ENCODE measurements around the gene CDC16.
"Not testable (repeated sequence)": the region's sequence is repeated elsewhere in the genome, so short reads cannot be mapped to it uniquely, and the experiment has no call there.

The CDC16 gene

GRCh38 chr13:114261328-114261965 is 26.8 kb downstream of the CDC16 start:
- H3K27me3 Mint-ChIP-seq, result no peaks in the 10 kb centered on the region
- peaks cover 32 to 47% of the 10 kb centered on the region in 2 donors for H3K4me1 Mint-ChIP-seq
- H3K36me3 Mint-ChIP-seq, result peaks cover 33 to 60% of the 10 kb centered on the region in 2 donors
- H3K27ac Mint-ChIP-seq, result peak overlapping the region; percentile 91
- H3K4me3 Mint-ChIP-seq, result peak overlapping the region; percentile 37 to 66
- no peaks in the 10 kb centered on the region for H3K9me3 Mint-ChIP-seq
- ATAC-seq (replicated peaks) (no peak), DNase-seq (no peak)

- peaks cover 35 to 44% of the 10 kb centered on the region in 2 donors for H3K4me1 Mint-ChIP-seq
- ATAC-seq (replicated peaks) (peak; percentile 36 to 44), DNase-seq (no peak)
- peak overlapping the region; percentile 77 for H3K27ac Mint-ChIP-seq
- H3K9me3 Mint-ChIP-seq, result no peaks in the 10 kb centered on the region
- peak overlapping the region; percentile 7 to 22 for H3K4me3 Mint-ChIP-seq
- H3K27me3 Mint-ChIP-seq, result no peaks in the 10 kb centered on the region
- peaks cover 36 to 66% of the 10 kb centered on the region in 2 donors for H3K36me3 Mint-ChIP-seq
These were observed 28.9 kb downstream of the CDC16 start for GRCh38 chr13:114263578-114263977.

- not testable (repeated sequence) for H3K27me3 Mint-ChIP-seq; ATAC-seq (replicated peaks); DNase-seq; H3K4me3 Mint-ChIP-seq; H3K27ac Mint-ChIP-seq; H3K9me3 Mint-ChIP-seq
- Mint-ChIP-seq H3K36me3 (peaks cover 39 to 69% of the 10 kb centered on the region in 2 donors), H3K4me1 (peaks cover 35 to 44% of the 10 kb centered on the region in 2 donors)
These were observed 29.6 kb downstream of the CDC16 start for GRCh38 chr13:114264313-114264712.

- DNase-seq, result no peak
- H3K27me3 Mint-ChIP-seq, result no peaks in the 10 kb centered on the region
- H3K9me3 Mint-ChIP-seq, result no peaks in the 10 kb centered on the region
- peaks cover 31 to 38% of the 10 kb centered on the region in 2 donors for H3K4me1 Mint-ChIP-seq
- H3K4me3 Mint-ChIP-seq, result no peak overlapping the region
- no peak for ATAC-seq (replicated peaks)
- H3K36me3 Mint-ChIP-seq, result peaks cover 39 to 67% of the 10 kb centered on the region in 2 donors
- no peak overlapping the region for H3K27ac Mint-ChIP-seq
These were observed 30.4 kb downstream of the CDC16 start for GRCh38 chr13:114264886-114265611.

GRCh38 chr13:114266241-114266640 is 31.5 kb downstream of the CDC16 start:
- Mint-ChIP-seq H3K27me3 (no peaks in the 10 kb centered on the region), H3K4me3 (no peak overlapping the region), H3K36me3 (peaks cover 36 to 64% of the 10 kb centered on the region in 2 donors), H3K9me3 (no peaks in the 10 kb centered on the region), H3K4me1 (peaks cover 23 to 34% of the 10 kb centered on the region in 2 donors), H3K27ac (no peak overlapping the region)
- ATAC-seq (replicated peaks), result no peak
- no peak for DNase-seq

GRCh38 chr13:114268344-114269280 is 33.9 kb downstream of the CDC16 start:
- Mint-ChIP-seq H3K27me3 (no peaks in the 10 kb centered on the region), H3K27ac (peak overlapping the region; percentile 59), H3K4me1 (peaks cover 12 to 13% of the 10 kb centered on the region in 2 donors), H3K36me3 (peaks cover 35 to 64% of the 10 kb centered on the region in 2 donors), H3K4me3 (no peak overlapping the region), H3K9me3 (no peaks in the 10 kb centered on the region)
- DNase-seq, result no peak
- no peak for ATAC-seq (replicated peaks)

GRCh38 chr13:114269281-114269770 is 34.6 kb downstream of the CDC16 start:
- peak in 1 of 2 donors; percentile 20 for ATAC-seq (replicated peaks)
- Mint-ChIP-seq H3K9me3 (no peaks in the 10 kb centered on the region), H3K4me3 (no peak overlapping the region), H3K36me3 (peaks cover 35 to 63% of the 10 kb centered on the region in 2 donors), H3K27me3 (no peaks in the 10 kb centered on the region), H3K4me1 (peaks cover 9 to 11% of the 10 kb centered on the region in 2 donors), H3K27ac (peak overlapping the region; percentile 59)
- DNase-seq, result no peak

- Mint-ChIP-seq H3K4me3 (no peak overlapping the region), H3K27me3 (no peaks in the 10 kb centered on the region), H3K9me3 (no peaks in the 10 kb centered on the region), H3K36me3 (peaks cover 45 to 55% of the 10 kb centered on the region in 2 donors), H3K4me1 (peaks cover 12 to 14% of the 10 kb centered on the region in 2 donors), H3K27ac (peak overlapping the region; percentile 73)
- no peak for DNase-seq
- ATAC-seq (replicated peaks), result no peak
These were observed 38.3 kb downstream of the CDC16 start for GRCh38 chr13:114272977-114273376.

GRCh38 chr13:114275304-114275703 is 40.6 kb downstream of the CDC16 start:
- ATAC-seq (replicated peaks) (no peak), DNase-seq (no peak)
- Mint-ChIP-seq H3K27ac (no peak overlapping the region), H3K36me3 (peaks cover 32 to 43% of the 10 kb centered on the region in 2 donors), H3K4me3 (no peak overlapping the region), H3K4me1 (peaks cover 11 to 20% of the 10 kb centered on the region in 2 donors), H3K27me3 (no peaks in the 10 kb centered on the region), H3K9me3 (no peaks in the 10 kb centered on the region)

- H3K27me3 Mint-ChIP-seq, result no peaks in the 10 kb centered on the region
- H3K36me3 Mint-ChIP-seq, result peaks cover 26 to 28% of the 10 kb centered on the region in 2 donors
- DNase-seq (no peak), ATAC-seq (replicated peaks) (no peak)
- H3K4me3 Mint-ChIP-seq, result no peak overlapping the region
- no peaks in the 10 kb centered on the region for H3K9me3 Mint-ChIP-seq
- peak overlapping the region; percentile 9 for H3K27ac Mint-ChIP-seq
- H3K4me1 Mint-ChIP-seq, result peaks cover 18 to 31% of the 10 kb centered on the region in 2 donors
These were observed 44.4 kb downstream of the CDC16 start for GRCh38 chr13:114279146-114279545.

- Mint-ChIP-seq H3K9me3 (no peaks in the 10 kb centered on the region), H3K4me3 (peak overlapping the region; percentile 48 to 66), H3K36me3 (peaks cover 27 to 31% of the 10 kb centered on the region in 2 donors), H3K4me1 (peaks cover 22 to 37% of the 10 kb centered on the region in 2 donors), H3K27ac (peak overlapping the region; percentile 94), H3K27me3 (no peaks in the 10 kb centered on the region)
- no peak for ATAC-seq (replicated peaks)
- DNase-seq, result no peak
These were observed 45.2 kb downstream of the CDC16 start for GRCh38 chr13:114279758-114280355.

GRCh38 chr13:114281351-114282040 is 46.8 kb downstream of the CDC16 start, which contains the start of gene UPF3A:
Gene UPF3A (plus strand): TSS chr13:114281601. CDS start chr13:114281640, 39 bp downstream.
- peaks cover 23 to 28% of the 10 kb centered on the region in 2 donors for H3K36me3 Mint-ChIP-seq
- ATAC-seq (replicated peaks) (peak; percentile 78 to 82), DNase-seq (peak; percentile 92)
- H3K9me3 Mint-ChIP-seq, result no peaks in the 10 kb centered on the region
- peak within 1 kb of the TSS; percentile 98 for H3K27ac Mint-ChIP-seq
- peaks cover 23 to 40% of the 10 kb centered on the region in 2 donors for H3K4me1 Mint-ChIP-seq
- peak within 1 kb of the TSS; percentile 96 to 97 for H3K4me3 Mint-ChIP-seq
- no peaks in the 10 kb centered on the region for H3K27me3 Mint-ChIP-seq
